COR-L47 (cell line): ENCODE results near the gene NDUFS1.
"Not testable (repeated sequence)": the region's sequence is repeated elsewhere in the genome, so short reads cannot be mapped to it uniquely, and the experiment has no call there.

ENCODE experiments used
- DNase-seq: peaks from one replicate; lab custom pipeline; 2025; lab: John Stamatoyannopoulos, UW

Gene NDUFS1

DNA sequence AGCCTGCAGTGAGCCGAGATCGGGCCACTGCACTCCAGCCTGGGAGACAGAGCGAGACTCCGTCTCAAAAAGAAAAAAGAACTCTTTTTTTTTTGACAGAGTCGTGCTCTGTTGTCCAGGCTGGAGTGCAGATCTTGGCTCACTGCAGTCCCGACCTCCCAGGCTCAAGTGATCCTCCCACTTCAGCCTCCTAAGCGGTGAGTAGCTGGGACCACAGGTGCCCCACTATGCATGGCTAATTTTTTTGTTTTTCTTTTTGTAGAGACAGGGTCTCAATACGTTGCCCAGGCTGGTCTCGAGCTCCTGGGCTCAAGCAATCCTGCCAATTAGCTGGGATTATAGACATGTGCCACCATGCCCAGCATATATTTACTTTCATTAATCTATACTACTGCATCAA is 60.8 kb downstream of the NDUFS1 start:
- no peak for DNase-seq

DNA sequence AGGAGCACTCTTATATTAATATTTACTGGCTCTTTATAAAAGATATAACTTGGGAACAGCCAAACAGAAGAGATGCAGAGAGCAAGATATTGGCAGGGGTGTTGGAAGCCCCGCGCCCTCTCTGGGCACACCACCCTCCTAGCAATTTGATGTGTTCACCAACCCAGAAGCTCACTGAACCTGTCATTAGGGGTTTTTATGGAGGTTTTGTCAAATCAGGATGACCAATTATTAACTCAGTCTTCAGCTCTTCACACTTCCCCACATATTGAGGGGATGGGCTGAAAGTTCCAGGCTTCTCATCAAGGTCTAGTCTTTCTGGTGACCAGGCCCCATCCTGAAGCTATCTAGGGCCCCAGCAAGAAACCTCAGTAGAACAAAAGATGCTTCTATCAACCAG is 62.4 kb downstream of the NDUFS1 start:
- DNase-seq = no peak

DNA sequence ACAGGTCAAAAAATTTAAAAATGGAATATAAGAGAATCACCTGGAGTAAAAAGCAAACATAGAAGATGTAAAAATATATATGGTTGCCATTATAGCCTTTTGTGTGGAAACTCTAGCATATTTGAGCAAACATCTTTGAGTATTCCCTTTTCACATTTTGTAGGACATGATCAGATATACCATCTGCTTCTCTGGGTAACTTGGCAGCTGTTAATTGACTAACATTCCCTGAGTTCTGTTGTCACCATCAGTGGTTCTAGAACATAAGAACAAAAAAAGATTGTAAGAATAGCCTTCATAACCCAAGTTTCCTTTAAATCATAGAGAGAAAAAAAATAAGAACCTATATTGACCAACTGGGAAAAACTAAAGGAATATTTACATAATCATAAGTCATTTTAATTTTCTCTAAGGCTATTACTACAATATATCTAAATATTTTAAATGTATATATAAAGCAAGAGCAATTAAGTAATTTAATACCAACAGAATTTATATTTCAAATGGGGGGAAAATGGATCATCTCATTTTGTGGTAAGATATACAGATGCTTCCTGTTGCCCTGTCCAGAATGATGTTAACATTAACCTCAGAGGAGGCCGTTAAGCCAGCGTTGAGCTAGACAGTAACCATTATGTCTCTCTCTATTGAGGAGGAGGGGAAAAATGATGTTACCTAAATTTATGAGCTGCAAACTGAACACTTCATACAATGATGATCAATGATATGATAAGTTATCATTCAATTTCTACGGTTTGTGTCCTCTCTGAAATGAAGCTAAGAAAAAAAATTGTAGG is 63.5 kb downstream of the NDUFS1 start:
- DNase-seq = no peak

DNA sequence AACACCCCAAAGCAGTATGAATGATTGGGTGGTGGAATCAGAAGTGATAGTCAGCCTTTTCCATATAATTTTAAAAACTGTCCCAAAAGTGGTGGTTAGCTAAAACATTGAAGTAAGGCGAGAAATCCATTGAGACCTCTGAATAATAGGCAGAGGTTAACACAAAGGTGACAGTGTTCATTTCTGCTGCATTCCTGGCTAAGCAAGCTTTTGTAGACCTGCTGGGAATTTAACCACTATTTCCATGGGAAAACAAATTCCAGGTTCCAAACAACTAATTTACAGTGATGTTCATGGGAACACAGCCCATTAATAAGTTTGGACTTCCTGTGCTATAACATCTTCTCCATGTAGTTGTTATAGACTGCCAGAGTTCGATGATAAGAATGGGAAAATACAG is 66.9 kb downstream of the NDUFS1 start:
- DNase-seq = no peak

DNA sequence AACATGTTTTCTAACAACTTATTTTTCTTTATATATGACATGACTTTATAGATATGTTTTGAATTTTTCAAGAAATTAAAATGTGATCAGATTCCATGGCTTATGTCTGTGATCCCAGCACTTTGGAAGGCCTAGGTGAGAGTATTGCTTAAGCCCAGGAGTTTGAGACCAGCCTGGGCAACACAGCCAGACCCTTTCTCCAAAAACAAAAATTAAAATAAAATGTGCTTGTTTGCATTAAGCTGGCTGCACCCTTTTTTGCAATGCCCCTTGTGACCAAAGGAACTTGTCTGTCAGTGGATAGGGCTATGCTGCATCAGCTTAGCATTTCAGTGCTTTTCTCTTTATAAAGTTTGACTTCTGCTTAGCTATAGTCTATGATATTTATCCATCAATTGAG is 71.0 kb downstream of the NDUFS1 start:
- no peak for DNase-seq

DNA sequence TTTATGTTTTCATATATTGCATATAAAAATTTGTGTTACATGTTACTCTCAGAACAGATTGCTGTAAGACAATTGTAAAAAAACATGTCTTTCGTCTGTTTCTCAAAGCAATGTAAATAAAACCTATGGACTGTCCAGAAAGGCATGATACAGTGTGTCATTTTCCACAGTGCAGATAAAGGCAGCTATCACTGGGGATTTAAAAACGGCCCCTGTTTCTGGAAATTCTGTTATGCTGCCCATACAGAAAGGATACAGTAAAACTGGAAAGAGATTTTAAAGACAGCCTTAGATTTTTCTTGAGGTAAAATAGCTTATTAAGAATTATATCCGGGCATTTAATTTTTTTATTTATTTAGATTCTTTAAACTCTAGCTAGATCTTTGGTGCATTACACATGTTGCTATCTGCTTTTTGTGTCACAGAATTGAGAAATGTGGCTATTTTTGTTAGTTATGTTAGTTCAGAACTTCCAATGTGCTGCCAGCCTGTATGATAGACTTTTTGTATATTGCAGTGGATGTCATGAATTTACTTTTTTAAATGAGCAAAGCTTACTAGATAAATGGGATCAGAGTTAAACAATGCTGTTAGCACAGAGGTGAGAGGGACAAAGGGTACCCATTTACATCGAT is 72.4 kb downstream of the NDUFS1 start:
- DNase-seq = no peak

DNA sequence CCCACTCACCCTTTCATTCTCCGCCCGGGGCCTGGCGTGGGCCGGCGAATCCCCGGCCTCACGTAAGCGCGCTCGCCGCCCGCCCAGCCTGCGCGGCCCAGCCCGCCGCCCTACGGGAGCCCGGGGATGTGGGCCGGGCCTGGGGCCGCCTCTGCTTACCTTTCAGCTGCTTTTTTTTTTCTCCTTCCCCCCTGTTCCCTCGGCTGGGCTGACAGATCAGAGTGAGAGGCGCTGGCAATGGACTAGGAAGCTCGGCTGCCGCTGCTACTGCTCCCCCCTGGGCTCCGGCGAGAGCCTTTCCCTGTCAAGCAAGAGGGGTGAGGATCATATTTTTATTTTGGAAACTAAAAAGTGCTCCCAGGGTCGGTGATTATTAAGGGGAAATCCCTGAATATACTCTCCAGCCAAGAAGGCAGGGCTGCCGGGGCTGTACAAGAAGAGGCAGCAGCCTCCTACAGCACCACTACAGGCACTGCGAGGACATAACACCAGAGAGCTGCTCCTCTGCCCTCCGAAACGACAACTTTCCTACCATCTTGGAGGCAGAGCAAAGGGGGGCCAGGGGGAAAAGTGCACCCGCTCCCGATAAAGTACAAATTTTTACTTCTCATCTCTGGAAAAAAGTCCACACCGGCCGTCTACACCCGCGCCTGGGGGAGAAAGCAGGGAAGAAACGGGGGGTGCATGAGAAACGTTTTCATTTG is 73.3 kb downstream of the NDUFS1 start, which contains the start of gene INO80D:
TSS of gene INO80D (minus strand) at position 433 of the 704 bp plus-strand sequence. CDS start 23,158 bp downstream, outside the sequence.
- DNase-seq = peak; percentile 75

DNA sequence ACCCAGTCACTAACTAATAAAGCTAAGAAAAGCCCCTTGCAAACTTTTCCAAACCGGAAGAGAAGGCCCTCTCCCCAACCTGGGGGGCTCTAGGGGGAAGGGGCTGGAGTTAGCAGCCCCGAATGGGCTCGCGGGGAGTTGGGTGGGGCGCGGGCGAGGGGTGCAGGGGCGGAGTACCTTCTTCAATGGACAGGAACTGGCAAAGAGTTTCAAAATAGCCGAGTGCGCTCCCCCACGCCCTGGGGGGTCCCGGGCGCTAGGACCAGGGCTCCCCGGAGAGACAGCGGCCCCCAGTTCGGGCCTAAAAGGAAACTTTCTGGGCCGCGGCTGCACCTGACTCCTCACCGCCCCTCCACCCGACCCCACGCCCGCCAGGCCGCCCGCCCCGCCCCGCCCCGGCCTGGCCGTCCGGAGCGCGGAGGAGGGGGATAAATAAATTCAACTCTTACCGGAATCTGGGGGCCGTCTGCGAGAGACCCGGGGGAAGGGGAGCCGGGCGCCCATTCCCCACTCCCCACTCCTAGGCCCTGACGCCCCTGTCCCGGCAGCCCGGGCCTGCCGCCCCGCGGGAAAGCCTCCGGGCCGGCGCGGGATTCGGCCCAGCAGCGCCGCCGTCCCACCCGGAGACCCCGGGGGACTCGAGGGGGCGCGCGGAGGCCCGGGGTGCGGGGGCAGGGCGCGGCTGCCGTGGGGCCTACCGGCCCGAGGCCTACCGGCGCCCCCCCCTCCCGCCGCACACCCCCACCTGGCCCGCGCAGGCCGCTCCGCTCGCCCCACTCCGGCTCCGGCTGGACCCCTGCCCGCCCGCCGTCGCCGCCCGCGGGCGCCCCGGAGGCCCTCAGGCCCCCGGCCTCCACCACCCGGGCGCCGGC is 74.1 kb downstream of the NDUFS1 start:
- DNase-seq = no peak

DNA sequence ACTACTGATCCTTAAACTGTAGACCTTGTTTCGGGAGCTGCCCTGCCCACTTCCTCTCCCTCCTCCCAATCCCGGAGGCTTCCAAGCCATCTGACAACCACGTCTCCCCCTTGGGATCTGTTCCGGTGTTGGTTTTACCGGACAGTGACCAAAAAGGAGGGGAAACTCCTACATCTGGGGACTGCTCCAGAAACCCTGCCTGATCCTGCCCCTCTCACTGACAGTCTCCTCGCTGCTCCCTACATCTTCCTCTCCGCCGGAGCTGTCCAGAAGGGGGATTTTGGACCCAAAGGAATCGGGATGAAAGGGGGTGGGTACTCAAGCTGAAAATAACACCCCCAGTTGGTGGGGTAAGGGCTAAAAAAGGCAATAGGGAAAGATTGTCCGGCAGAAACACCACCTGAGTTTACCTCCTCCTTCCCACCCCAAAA is 74.8 kb downstream of the NDUFS1 start:
- peak; percentile 26 for DNase-seq

DNA sequence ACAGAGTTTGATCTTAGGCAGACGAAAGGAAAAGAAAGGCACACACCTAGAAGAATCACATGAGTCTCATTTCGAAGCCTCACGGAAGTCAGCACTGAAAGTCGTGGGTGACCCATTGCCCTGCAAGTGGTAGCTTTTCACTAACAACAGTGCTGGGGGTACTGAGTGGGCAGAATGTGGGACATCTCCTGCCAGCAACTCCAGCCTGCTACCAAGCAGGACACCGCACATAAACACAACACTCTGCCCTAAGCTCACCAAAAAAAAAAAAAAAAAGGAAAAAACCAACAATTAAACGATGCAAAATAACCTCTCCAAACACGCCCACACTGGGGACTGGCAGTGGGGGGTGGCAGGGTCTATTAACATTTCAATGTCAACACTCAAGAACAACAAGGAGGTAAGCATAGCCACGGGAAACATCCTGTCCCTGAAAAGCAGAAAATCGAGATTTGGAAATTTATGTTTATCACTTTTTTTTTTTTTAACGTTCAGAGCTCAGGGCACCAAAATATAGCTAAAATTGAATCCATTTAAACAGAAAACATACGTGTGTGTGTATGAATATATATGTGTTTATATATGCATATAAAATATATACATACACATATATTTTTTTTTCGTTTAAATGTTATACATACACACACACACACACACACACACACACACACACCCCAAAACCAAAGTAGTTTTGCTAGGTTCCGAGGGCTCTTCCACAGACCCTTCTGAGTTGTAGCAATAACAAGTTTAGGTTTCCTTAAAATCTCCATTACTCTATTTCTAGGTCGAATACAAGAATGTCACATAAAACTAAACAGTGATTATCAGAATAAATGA is 75.4 kb downstream of the NDUFS1 start:
- DNase-seq = peak; percentile 21

DNA sequence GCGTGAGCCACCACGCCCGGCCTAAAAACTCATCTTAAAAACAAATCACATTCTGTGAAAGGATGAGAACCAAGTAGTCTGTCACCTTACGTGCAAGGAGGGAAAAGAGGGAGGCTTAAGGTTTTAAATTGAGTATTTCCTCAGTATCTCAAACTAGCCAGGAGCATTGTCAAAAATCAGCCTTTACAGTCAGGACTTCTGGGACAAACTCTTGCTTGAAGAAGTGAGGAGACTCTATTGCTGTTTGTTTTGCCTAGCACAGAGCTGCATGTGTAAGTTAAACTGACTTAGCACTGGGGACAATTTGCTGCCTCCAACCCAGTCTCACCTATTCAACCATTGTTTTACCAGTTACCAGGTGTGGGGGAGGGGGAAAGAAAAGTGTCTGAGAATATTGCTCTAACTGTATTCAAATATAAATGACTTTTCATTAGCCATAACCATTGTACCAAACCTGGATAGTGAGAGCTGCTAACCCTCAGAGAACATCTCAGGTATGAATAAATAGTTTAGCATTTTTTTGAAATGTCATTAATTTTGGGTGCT is 76.9 kb downstream of the NDUFS1 start:
- DNase-seq = no peak

DNA sequence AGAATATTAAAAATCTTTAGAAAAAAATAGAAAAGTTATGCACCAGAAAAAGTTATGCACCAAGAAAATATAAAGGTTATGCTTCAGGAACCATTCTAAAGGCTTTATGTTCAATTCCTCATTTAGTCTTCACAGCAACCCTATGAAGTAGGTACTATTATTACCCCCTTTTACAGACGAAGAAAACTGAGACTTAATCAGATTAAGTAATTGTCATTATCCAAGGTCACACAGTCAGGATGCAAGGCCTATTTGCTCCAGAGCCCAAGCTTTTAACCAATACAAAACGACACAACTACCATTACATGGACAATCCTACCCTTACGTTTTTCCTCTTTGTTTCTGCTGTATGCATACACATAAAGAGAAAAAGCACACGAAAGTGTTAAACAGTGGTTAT is 78.3 kb downstream of the NDUFS1 start:
- no peak for DNase-seq

DNA sequence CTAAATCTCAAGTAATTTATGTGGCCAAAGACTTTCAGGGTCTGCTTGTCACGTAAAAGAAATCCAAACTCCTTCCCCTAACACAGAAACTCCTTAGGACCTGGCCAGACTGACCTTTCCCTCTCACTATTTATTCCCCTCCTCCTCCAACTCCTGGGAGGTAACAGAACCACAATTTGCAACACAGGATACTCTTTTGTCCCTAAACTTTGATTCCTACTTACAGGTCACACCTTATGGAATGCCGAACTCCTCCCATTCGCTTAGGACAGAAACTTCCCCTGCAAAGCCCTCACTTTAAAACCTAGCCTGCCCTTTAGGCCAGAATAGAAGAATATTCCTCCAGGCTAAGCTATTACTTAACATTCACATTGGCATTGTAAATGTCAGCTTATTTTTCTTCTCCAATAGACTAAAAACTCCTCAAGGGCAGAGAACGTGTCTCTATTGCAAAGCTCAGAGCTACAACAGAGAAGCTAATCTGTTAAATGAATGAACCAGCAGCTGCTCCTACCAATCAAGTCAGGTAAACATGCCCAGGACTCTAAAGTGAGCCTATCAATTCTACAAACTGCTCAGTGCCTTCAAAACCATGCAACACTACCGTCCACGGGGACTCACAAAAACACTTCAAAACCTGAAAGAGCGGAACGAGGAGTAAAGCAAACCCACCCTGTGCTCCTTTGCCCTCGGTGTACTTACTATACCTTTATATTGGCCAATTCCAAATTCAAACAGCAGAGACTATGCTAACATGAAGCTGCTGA is 79.4 kb downstream of the NDUFS1 start:
- no peak for DNase-seq

DNA sequence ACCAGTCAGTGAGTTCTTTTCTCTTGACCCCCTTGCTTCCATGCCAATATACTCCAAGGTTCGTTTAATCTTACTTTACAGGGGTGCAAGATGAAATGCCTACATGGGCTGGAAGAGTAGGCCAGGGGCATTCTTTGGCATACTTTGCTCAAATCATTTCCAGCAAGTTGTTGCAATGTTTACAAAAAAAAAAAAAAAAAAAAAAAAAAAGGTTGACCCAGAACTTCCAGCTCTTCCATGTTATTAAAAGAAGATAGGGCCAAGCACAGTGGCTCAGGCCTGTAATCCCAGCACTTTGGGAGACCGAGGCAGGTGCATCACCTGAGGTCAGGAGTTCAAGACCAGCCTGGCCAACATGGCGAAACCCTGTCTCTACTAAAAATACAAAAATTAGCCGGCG is 81.4 kb downstream of the NDUFS1 start:
- DNase-seq = not testable (repeated sequence)

DNA sequence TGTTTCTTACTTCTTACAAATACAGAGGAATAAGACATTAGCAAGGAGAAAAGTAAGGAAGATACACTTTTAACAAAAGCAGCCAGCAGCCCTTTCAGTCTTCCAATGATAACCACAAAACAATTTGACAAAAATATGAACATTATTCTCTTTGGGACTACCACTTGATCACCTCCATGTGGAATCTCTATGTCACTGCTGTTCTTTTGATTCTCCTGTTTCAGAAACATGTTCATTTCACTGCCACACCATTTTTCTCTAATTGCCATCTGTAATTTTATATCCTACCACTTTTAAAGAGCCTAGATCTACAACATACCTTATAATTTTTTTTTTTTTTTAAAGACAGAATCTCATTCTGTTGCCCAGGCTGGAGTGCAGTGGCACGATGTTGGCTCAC is 84.1 kb downstream of the NDUFS1 start:
- no peak for DNase-seq

DNA sequence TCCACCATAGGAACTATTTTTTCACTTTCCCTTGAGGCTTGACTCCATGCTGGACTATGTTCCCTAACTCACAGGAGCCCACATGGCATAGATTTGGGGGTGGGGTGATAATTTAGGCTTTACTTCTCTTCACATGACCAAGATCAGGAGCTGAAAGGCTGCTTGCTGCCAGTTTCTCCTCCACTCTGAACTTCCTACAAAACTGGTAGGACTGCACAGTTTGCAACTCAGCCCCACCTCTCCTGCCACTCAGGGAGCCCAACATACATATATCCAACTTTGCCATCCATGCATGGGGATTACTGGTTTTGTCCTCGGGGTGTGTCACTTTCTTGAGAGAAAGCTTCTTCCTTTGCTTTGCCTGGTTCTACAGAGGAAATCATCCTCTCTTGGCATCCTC is 87.4 kb downstream of the NDUFS1 start:
- DNase-seq = no peak

DNA sequence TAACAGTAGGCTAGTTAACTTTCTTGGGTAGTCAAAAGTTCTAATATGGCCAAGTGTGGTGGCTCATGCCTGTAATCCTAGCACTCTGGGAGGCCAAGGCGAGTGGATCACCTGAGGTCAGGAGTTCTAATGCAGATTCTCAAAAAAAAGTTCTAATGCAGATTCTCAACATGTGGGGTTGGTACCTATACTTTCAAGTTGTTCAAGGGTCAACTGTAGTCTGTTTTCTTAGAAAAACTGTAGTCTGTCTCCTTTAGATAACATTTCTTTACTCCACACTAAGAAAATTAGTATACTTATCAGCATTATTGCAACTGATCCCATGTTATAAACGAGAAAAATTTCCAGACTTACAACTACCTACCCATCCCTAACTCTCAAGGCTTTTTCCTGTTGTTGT is 89.8 kb downstream of the NDUFS1 start:
- DNase-seq = no peak

DNA sequence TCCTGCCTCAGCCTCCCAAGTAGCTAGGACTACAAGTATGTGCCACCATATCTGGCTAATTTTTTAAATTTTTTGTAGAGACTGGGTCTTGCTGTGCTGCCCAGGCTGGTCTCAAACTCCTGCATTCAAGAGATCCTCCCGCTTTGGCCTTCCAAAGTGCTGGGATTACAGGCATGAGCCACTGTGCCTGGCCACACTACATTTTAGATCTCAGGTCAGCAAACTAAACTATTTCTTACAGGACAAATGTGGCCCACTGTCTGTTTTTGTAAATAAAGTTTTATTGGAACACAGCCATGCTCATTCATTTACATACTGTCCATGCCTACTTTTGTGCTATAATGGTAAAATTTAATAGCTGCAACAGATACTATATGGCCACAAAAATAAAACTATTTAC is 91.0 kb downstream of the NDUFS1 start:
- no peak for DNase-seq
